ENCODE measurements around the gene PRRC2A.

PRRC2A gene

DNA sequence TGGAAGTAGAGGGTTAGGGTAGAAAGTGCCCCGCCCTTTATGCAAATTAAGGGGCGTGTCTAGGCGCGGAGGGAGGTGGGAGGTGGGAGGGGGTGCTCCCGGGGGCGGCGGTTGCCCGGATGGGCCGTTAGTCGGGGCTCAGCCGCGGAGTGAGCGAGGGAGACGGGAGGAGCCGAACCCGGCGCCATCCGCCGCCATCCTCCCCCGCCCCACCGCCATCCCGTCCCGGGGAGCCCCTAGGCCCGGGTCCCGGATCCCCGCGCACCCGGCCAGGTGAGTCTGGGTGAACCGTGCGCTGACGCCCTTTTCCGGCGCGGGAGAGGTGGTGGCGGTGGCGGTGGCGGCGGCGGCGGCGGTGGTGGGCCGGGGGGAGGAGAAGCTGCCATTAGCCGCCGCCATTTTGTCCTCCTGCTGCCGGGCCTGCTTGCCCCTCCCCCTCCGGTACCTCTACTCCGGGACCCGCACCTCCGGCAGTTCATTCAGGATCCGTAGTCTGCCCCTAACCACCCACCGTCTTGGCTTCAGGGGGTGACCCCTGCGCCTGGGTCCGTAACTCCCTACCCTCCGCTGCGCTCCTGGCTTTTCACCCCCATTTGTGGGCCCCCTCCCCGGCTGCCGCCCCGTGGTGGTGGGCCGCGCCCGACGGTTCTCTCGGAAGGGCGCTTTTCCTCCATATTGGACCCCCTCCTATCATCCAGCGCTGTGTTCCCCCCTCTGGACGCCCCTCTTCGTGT is at the start of gene PRRC2A:
Gene PRRC2A (plus strand): TSS at position 130 of the 734 bp plus-strand sequence. CDS start 2,075 bp downstream, outside the sequence.
- TF ChIP-seq, protein P1, sequence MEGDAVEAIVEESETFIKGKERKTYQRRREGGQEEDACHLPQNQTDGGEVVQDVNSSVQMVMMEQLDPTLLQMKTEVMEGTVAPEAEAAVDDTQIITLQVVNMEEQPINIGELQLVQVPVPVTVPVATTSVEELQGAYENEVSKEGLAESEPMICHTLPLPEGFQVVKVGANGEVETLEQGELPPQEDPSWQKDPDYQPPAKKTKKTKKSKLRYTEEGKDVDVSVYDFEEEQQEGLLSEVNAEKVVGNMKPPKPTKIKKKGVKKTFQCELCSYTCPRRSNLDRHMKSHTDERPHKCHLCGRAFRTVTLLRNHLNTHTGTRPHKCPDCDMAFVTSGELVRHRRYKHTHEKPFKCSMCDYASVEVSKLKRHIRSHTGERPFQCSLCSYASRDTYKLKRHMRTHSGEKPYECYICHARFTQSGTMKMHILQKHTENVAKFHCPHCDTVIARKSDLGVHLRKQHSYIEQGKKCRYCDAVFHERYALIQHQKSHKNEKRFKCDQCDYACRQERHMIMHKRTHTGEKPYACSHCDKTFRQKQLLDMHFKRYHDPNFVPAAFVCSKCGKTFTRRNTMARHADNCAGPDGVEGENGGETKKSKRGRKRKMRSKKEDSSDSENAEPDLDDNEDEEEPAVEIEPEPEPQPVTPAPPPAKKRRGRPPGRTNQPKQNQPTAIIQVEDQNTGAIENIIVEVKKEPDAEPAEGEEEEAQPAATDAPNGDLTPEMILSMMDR (IDR thresholded peaks at IDR 0.05; ENCODE audit: low read depth, low read length): no peak
- H3K4me3 ChIP-seq (replicated peaks in 1 of 2; ENCODE audit: low read depth in 2 of 2, low read length in 2 of 2): peak within 1 kb of the TSS; percentile 90 to 92
- no peak for DNase-seq (ENCODE audit: low read depth in 2 of 2)

DNA sequence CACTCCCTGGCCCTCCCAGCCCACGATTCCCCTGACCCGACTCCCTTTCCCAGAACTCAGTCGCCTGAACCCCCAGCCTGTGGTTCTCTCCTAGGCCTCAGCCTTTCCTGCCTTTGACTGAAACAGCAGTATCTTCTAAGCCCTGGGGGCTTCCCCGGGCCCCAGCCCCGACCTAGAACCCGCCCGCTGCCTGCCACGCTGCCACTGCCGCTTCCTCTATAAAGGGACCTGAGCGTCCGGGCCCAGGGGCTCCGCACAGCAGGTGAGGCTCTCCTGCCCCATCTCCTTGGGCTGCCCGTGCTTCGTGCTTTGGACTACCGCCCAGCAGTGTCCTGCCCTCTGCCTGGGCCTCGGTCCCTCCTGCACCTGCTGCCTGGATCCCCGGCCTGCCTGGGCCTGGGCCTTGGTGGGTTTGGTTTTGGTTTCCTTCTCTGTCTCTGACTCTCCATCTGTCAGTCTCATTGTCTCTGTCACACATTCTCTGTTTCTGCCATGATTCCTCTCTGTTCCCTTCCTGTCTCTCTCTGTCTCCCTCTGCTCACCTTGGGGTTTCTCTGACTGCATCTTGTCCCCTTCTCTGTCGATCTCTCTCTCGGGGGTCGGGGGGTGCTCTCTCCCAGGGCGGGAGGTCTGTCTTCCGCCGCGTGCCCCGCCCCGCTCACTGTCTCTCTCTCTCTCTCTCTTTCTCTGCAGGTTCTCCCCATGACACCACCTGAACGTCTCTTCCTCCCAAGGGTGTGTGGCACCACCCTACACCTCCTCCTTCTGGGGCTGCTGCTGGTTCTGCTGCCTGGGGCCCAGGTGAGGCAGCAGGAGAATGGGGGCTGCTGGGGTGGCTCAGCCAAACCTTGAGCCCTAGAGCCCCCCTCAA is 48.2 kb upstream of the PRRC2A start, which contains the start of gene LTA:
Gene LTA (plus strand): TSS at position 249 of the 871 bp plus-strand sequence. CDS start 454 bp downstream, at position 703.
- no peak within 1 kb of the TSS for H3K4me3 ChIP-seq (replicated peaks in 1 of 2; ENCODE audit: low read depth in 2 of 2, low read length in 2 of 2)
- DNase-seq (ENCODE audit: low read depth in 2 of 2): no peak
- TF ChIP-seq, protein P1 (IDR thresholded peaks at IDR 0.05; ENCODE audit: low read depth, low read length): no peak

DNA sequence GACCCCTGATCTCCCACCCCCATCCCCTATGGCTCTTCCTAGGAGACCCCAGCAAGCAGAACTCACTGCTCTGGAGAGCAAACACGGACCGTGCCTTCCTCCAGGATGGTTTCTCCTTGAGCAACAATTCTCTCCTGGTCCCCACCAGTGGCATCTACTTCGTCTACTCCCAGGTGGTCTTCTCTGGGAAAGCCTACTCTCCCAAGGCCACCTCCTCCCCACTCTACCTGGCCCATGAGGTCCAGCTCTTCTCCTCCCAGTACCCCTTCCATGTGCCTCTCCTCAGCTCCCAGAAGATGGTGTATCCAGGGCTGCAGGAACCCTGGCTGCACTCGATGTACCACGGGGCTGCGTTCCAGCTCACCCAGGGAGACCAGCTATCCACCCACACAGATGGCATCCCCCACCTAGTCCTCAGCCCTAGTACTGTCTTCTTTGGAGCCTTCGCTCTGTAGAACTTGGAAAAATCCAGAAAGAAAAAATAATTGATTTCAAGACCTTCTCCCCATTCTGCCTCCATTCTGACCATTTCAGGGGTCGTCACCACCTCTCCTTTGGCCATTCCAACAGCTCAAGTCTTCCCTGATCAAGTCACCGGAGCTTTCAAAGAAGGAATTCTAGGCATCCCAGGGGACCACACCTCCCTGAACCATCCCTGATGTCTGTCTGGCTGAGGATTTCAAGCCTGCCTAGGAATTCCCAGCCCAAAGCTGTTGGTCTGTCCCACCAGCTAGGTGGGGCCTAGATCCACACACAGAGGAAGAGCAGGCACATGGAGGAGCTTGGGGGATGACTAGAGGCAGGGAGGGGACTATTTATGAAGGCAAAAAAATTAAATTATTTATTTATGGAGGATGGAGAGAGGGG is 47.0 kb upstream of the PRRC2A start:
- TF ChIP-seq, protein P1 (IDR thresholded peaks at IDR 0.05; ENCODE audit: low read depth, low read length): no peak
- H3K4me3 ChIP-seq (replicated peaks in 1 of 2; ENCODE audit: low read depth in 2 of 2, low read length in 2 of 2): no peak overlapping the region
- DNase-seq (ENCODE audit: low read depth in 2 of 2): no peak

DNA sequence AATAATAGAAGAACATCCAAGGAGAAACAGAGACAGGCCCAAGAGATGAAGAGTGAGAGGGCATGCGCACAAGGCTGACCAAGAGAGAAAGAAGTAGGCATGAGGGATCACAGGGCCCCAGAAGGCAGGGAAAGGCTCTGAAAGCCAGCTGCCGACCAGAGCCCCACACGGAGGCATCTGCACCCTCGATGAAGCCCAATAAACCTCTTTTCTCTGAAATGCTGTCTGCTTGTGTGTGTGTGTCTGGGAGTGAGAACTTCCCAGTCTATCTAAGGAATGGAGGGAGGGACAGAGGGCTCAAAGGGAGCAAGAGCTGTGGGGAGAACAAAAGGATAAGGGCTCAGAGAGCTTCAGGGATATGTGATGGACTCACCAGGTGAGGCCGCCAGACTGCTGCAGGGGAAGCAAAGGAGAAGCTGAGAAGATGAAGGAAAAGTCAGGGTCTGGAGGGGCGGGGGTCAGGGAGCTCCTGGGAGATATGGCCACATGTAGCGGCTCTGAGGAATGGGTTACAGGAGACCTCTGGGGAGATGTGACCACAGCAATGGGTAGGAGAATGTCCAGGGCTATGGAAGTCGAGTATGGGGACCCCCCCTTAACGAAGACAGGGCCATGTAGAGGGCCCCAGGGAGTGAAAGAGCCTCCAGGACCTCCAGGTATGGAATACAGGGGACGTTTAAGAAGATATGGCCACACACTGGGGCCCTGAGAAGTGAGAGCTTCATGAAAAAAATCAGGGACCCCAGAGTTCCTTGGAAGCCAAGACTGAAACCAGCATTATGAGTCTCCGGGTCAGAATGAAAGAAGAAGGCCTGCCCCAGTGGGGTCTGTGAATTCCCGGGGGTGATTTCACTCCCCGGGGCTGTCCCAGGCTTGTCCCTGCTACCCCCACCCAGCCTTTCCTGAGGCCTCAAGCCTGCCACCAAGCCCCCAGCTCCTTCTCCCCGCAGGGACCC is 46.1 kb upstream of the PRRC2A start:
- TF ChIP-seq, protein P1 (IDR thresholded peaks at IDR 0.05; ENCODE audit: low read depth, low read length): no peak
- H3K4me3 ChIP-seq (replicated peaks in 1 of 2; ENCODE audit: low read depth in 2 of 2, low read length in 2 of 2): no peak overlapping the region
- DNase-seq (ENCODE audit: low read depth in 2 of 2): no peak

DNA sequence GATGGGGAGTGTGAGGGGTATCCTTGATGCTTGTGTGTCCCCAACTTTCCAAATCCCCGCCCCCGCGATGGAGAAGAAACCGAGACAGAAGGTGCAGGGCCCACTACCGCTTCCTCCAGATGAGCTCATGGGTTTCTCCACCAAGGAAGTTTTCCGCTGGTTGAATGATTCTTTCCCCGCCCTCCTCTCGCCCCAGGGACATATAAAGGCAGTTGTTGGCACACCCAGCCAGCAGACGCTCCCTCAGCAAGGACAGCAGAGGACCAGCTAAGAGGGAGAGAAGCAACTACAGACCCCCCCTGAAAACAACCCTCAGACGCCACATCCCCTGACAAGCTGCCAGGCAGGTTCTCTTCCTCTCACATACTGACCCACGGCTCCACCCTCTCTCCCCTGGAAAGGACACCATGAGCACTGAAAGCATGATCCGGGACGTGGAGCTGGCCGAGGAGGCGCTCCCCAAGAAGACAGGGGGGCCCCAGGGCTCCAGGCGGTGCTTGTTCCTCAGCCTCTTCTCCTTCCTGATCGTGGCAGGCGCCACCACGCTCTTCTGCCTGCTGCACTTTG is 45.1 kb upstream of the PRRC2A start, which contains the start of gene TNF:
Gene TNF (plus strand): TSS at position 231 of the 567 bp plus-strand sequence. CDS start 177 bp downstream, at position 408.
- TF ChIP-seq, protein P1 (IDR thresholded peaks at IDR 0.05; ENCODE audit: low read depth, low read length): no peak
- peak in 1 of 2 donors; percentile 39 for DNase-seq (ENCODE audit: low read depth in 2 of 2)

More for the DNA sequence above, 45.1 kb upstream of the PRRC2A start, which contains the start of gene TNF:
- no peak within 1 kb of the TSS for H3K4me3 ChIP-seq (replicated peaks in 1 of 2; ENCODE audit: low read depth in 2 of 2, low read length in 2 of 2)

Measured in cardiac fibroblast (primary cell).